GM23338 (cell line): ENCODE results near the gene CCDC197. TPM values are rescaled to one million over a fixed set of nuclear protein-coding genes. Genes with fewer than 3 reads are reported as not detected.

Source experiments
- ATAC-seq: fragments of 200-7000 bp; cut with Tn5 transposase; 3 replicates; pipeline ENCODE4 v1.9.1; 2020
- DNase-seq: peaks from one replicate; pipeline ENCODE4 v3.0.0-alpha.2; 2015; ENCODE audit warnings: low spot score
- H2AFZ ChIP-seq: fragments of 200-600 bp; sonication (generic); 2 replicates; pipeline ENCODE4 v1.8.0; 2016; ENCODE audit warnings: antibody characterized with exemption, mild to moderate bottlenecking, moderate library complexity
- H3F3A ChIP-seq: fragments of 200-600 bp; sonication (generic); replicated peaks from 2 replicates; pipeline ENCODE4 v1.8.0; 2017; ENCODE audit warnings: antibody characterized with exemption, mixed run types, low read depth
- H3K27ac ChIP-seq: fragments of 200-600 bp; sonication (generic); 2 replicates; pipeline ENCODE4 v1.6.1; 2016; ENCODE audit warnings: low read depth
- H3K27me3 ChIP-seq: fragments of 200-600 bp; sonication (generic); 2 replicates; pipeline ENCODE4 v1.8.0; 2016; ENCODE audit warnings: mild to moderate bottlenecking, mixed run types, moderate library complexity; ENCODE audit not compliant: insufficient read depth
- H3K36me3 ChIP-seq: fragments of 200-600 bp; sonication (generic); 2 replicates; pipeline ENCODE4 v1.8.0; 2016; ENCODE audit warnings: mild to moderate bottlenecking; ENCODE audit not compliant: insufficient read depth
- H3K4me1 ChIP-seq: fragments of 200-600 bp; sonication (generic); 2 replicates; pipeline ENCODE4 v1.8.0; 2016; ENCODE audit warnings: mild to moderate bottlenecking, moderate library complexity; ENCODE audit not compliant: insufficient read depth
- H3K4me2 ChIP-seq: fragments of 200-600 bp; sonication (generic); 2 replicates; pipeline ENCODE4 v1.7.1; 2017; ENCODE audit warnings: mixed run types
- H3K4me3 ChIP-seq: fragments of 200-600 bp; sonication (generic); 2 replicates; pipeline ENCODE4 v1.6.1; 2016; ENCODE audit warnings: mixed run types
- H3K79me2 ChIP-seq: fragments of 200-600 bp; sonication (generic); replicated peaks from 2 replicates; pipeline ENCODE4 v1.8.0; 2017; ENCODE audit warnings: mild to moderate bottlenecking; ENCODE audit not compliant: insufficient read depth
- H3K9me2 ChIP-seq: fragments of 200-600 bp; sonication (generic); 2 replicates; pipeline ENCODE4 v1.8.0; 2017; ENCODE audit not compliant: insufficient read depth
- H4K20me1 ChIP-seq: fragments of 200-600 bp; sonication (generic); replicated peaks from 2 replicates; pipeline ENCODE4 v1.8.0; 2017; ENCODE audit warnings: mild to moderate bottlenecking; ENCODE audit not compliant: insufficient read depth
- H3K27ac Mint-ChIP-seq: 2 replicates; pipeline ENCODE4 v1.8.0; 2020; ENCODE audit warnings: inconsistent platforms, mild to moderate bottlenecking, moderate library complexity, mixed read lengths
- H3K27me3 Mint-ChIP-seq: 3 replicates; pipeline ENCODE4 v1.8.0; 2022; ENCODE audit warnings: low read depth, mild to moderate bottlenecking, moderate library complexity, mixed read lengths, inconsistent platforms; ENCODE audit not compliant: insufficient read depth, poor library complexity
- H3K36me3 Mint-ChIP-seq: 3 replicates; pipeline ENCODE4 v1.8.0; 2021; ENCODE audit warnings: low read depth, mild to moderate bottlenecking, inconsistent platforms, moderate library complexity, mixed read lengths
- H3K4me1 Mint-ChIP-seq: 3 replicates; pipeline ENCODE4 v1.8.0; 2020; ENCODE audit warnings: mild to moderate bottlenecking, inconsistent platforms, mixed read lengths
- H3K4me3 Mint-ChIP-seq: 3 replicates; pipeline ENCODE4 v1.8.0; 2021; ENCODE audit warnings: moderate library complexity, mild to moderate bottlenecking, inconsistent platforms, mixed read lengths
- H3K9me3 Mint-ChIP-seq: 3 replicates; pipeline ENCODE4 v1.8.0; 2020; ENCODE audit warnings: moderate library complexity, mild to moderate bottlenecking, inconsistent platforms, mixed read lengths
- CREB1 ChIP-seq: fragments of 250-450 bp; sonication (Bioruptor Pico); IDR thresholded peaks from 2 replicates; pipeline ENCODE4 v1.5.0; 2020; ENCODE audit warnings: low read depth, mild to moderate bottlenecking, moderate library complexity
- CTCF ChIP-seq, 2 experiments: fragments of 200-600 bp in 1 of 2; sonication (generic) in 1 of 2; conservative IDR thresholded peaks; 2 replicates each; pipeline versions ENCODE4 v1.5.1 to v1.6.1; 2016 to 2017; ENCODE audit warnings: antibody characterized with exemption in 2 of 2, low read depth in 2 of 2, mild to moderate bottlenecking in 2 of 2, moderate library complexity in 1 of 2
- ETS1 ChIP-seq: IDR thresholded peaks from 2 replicates; pipeline ENCODE4 v1.6.1; 2016; ENCODE audit warnings: antibody characterized with exemption
- EZH2 ChIP-seq: fragments of 200-600 bp; sonication (generic); IDR thresholded peaks from one replicate; pipeline ENCODE4 v1.8.0; 2017; ENCODE audit warnings: antibody characterized with exemption, mild to moderate bottlenecking, low read depth; ENCODE audit not compliant: unreplicated experiment
- EZH2phosphoT487 ChIP-seq: fragments of 200-600 bp; sonication (generic); IDR thresholded peaks from one replicate; pipeline ENCODE4 v1.8.1; 2018; ENCODE audit warnings: antibody characterized with exemption; ENCODE audit not compliant: unreplicated experiment
- JUNB ChIP-seq: IDR thresholded peaks from one replicate; pipeline ENCODE4 v1.6.1; 2016; ENCODE audit warnings: antibody characterized with exemption; ENCODE audit not compliant: unreplicated experiment
- NANOG ChIP-seq: IDR thresholded peaks from 2 replicates; pipeline ENCODE4 v1.6.1; 2016; ENCODE audit warnings: antibody characterized with exemption, borderline replicate concordance
- POLR2AphosphoS5 ChIP-seq: IDR thresholded peaks from 2 replicates; pipeline ENCODE4 v1.6.1; 2016; ENCODE audit warnings: antibody characterized with exemption, low read depth
- REST ChIP-seq: IDR thresholded peaks from one replicate; pipeline ENCODE4 v1.6.1; 2018; ENCODE audit warnings: antibody characterized with exemption; ENCODE audit not compliant: unreplicated experiment
- STAT1 ChIP-seq: IDR thresholded peaks from one replicate; pipeline ENCODE4 v1.6.1; 2016; ENCODE audit warnings: antibody characterized with exemption; ENCODE audit not compliant: unreplicated experiment
- ZNF114 ChIP-seq: fragments of 250-450 bp; sonication (Bioruptor Pico); IDR thresholded peaks from 2 replicates; pipeline ENCODE4 v1.5.0; 2020; ENCODE audit warnings: mild to moderate bottlenecking, moderate library complexity
- ZNF331 ChIP-seq: fragments of 250-450 bp; sonication (Bioruptor Pico); IDR thresholded peaks from 2 replicates; pipeline ENCODE4 v1.5.0; 2020; ENCODE audit warnings: low read depth, mild to moderate bottlenecking, moderate library complexity
- ZNF462 ChIP-seq: fragments of 250-450 bp; sonication (Bioruptor Pico); IDR thresholded peaks from 2 replicates; pipeline ENCODE4 v1.5.0; 2020; ENCODE audit warnings: mild to moderate bottlenecking, moderate library complexity
- polyA plus RNA-seq: library from polyadenylated mRNA; unstranded; fragments of >200 nt; fragmentation: Nextera tagmentation; extraction: Ambion mirVana; gene quantifications from 2 replicates; pipeline ENCODE4 v1.2.1, GENCODE V29; 2016
- total RNA-seq: library from RNA; depleted of rRNA; stranded (reverse); fragments of >200 nt; shearing (Covaris generic); gene quantifications from 2 replicates; pipeline ENCODE4 v1.2.3, GENCODE V29; 2014

CCDC197 gene
- total and polyA plus RNA-seq, 2 experiments from 2014 or later: not detected

- H3K9me2 ChIP-seq: no peaks in the 10 kb centered on the region
These were observed 29.9 kb downstream of the CCDC197 start for GRCh38 chr14:94026889-94027469.

More at GRCh38 chr14:94026889-94027469, 29.9 kb downstream of the CCDC197 start:
- Mint-ChIP-seq H3K4me3 (peak overlapping the region; percentile 69), H3K27ac (no peak overlapping the region), H3K9me3 (no peaks in the 10 kb centered on the region), H3K27me3 (peaks cover 6% of the 10 kb centered on the region), H3K36me3 (no peaks in the 10 kb centered on the region; the same call in 2 of the 3 replicates), H3K4me1 (peaks cover 20% of the 10 kb centered on the region)
- no peaks in the 10 kb centered on the region for H3K79me2 ChIP-seq
- ATAC-seq (peak; percentile 14), DNase-seq (peak; percentile 42)
- H3K27me3 ChIP-seq: no peaks in the 10 kb centered on the region
- no peaks in the 10 kb centered on the region for H3K36me3 ChIP-seq
- TF ChIP-seq CTCF (conservative IDR thresholded peaks at IDR 0.05; ENCODE audit: low read depth in 2 of 2): no peak
- TF ChIP-seq EZH2: no peak
- TF ChIP-seq NANOG: no peak
- TF ChIP-seq POLR2AphosphoS5: no peak
- no peak for TF ChIP-seq ETS1
- no peak for TF ChIP-seq CREB1 (CRISPR knock-in tag)
- no peak for TF ChIP-seq EZH2phosphoT487
- no peak for TF ChIP-seq STAT1
- TF ChIP-seq REST: no peak
- no peak for TF ChIP-seq JUNB
- TF ChIP-seq ZNF114: no peak
- no peak for TF ChIP-seq ZNF462 (CRISPR knock-in tag)
- TF ChIP-seq ZNF331 (CRISPR knock-in tag): no peak
- no peaks in the 10 kb centered on the region for H3K4me1 ChIP-seq
- peak overlapping the region; percentile 81 for H3K4me2 ChIP-seq
- H3F3A ChIP-seq: no peaks in the 10 kb centered on the region
- H3K4me3 ChIP-seq: peak overlapping the region; percentile 71
- H4K20me1 ChIP-seq: no peaks in the 10 kb centered on the region
- H2AFZ ChIP-seq: peak overlapping the region; percentile 94
- no peak overlapping the region for H3K27ac ChIP-seq
